B cell (primary cell): ENCODE results near the gene RPUSD2. TPM values are rescaled to one million over a fixed set of nuclear protein-coding genes. Genes with fewer than 3 reads are reported as not detected.

Source experiments
- ATAC-seq: fragments of 200-7000 bp; cut with Tn5 transposase; one replicate; pipeline ENCODE4 v1.10.0; 2021; ENCODE audit warnings: low read depth, mild to moderate bottlenecking, moderate number of reproducible peaks, moderate library complexity
- CTCF ChIA-PET: fragments of 350-600 bp; sonication (Branson Sonifier 250); formaldehyde crosslinking; loops from one replicate; lab custom pipeline; 2021; ENCODE audit warnings: antibody characterized with exemption, inconsistent platforms; lab: Charles Lee
- POLR2A ChIA-PET: fragments of 350-600 bp; sonication (Branson Sonifier 250); formaldehyde crosslinking; loops from one replicate; lab custom pipeline; 2021; ENCODE audit warnings: antibody characterized with exemption; lab: Charles Lee
- DNase-seq: peaks from one replicate; pipeline ENCODE4 v3.0.0; 2013
- H2AFZ ChIP-seq: 2 replicates; pipeline ENCODE4 v1.6.1; 2012; ENCODE audit warnings: mild to moderate bottlenecking, low read depth, low read length; ENCODE audit not compliant: insufficient read depth, poor library complexity, severe bottlenecking
- H3K27ac ChIP-seq, 2 donors: 1 replicate in 1 of 2; 2 replicates in 1 of 2; pipeline ENCODE4 v1.5.1; 2012 to 2013; ENCODE audit warnings: low read length in 2 of 2, mild to moderate bottlenecking in 2 of 2, moderate library complexity in 1 of 2
- H3K27me3 ChIP-seq, 4 experiments: fragments of 200-600 bp in 1 of 4; sonication (generic) in 1 of 4; replicated peaks in 1 of 4; 1 replicate in 2 of 4; 2 replicates in 2 of 4; pipeline versions ENCODE4 v1.6.1 to v1.7.0; 2013 to 2016; ENCODE audit warnings: low read length in 3 of 4, mild to moderate bottlenecking in 2 of 4, mixed read lengths in 1 of 4, moderate library complexity in 1 of 4; ENCODE audit not compliant: insufficient read depth in 4 of 4, control insufficient read depth in 3 of 4; ENCODE audit errors: control extremely low read depth in 1 of 4
- H3K36me3 ChIP-seq, 2 experiments: replicated peaks in 1 of 2; 1 replicate in 1 of 2; 2 replicates in 1 of 2; pipeline versions ENCODE4 v1.6.1 to v1.7.1; 2013; ENCODE audit warnings: low read length in 1 of 2; ENCODE audit not compliant: insufficient read depth in 2 of 2, control insufficient read depth in 1 of 2; ENCODE audit errors: control extremely low read depth in 1 of 2, extremely low read depth in 1 of 2
- H3K4me1 ChIP-seq, 2 donors: fragments of 200-600 bp in 1 of 2; sonication (generic) in 1 of 2; 1 replicate in 1 of 2; 2 replicates in 1 of 2; pipeline versions ENCODE4 v1.5.1 to v1.6.1; 2013 to 2017; ENCODE audit warnings: low read length in 2 of 2; ENCODE audit not compliant: control insufficient read depth in 2 of 2, insufficient read depth in 2 of 2
- H3K4me2 ChIP-seq: replicated peaks from 2 replicates; pipeline ENCODE3; 2012; ENCODE audit warnings: mild to moderate bottlenecking, low read depth, low read length; ENCODE audit not compliant: poor library complexity, severe bottlenecking
- H3K4me3 ChIP-seq, 5 experiments: fragments of 200-600 bp in 1 of 5; sonication (generic) in 1 of 5; 1 replicate in 3 of 5; 2 replicates in 2 of 5; pipeline versions ENCODE4 v1.5.1 to v1.7.0; 2011 to 2016; ENCODE audit warnings: low read length in 4 of 5, mild to moderate bottlenecking in 4 of 5, low read depth in 2 of 5, control low read depth in 1 of 5, moderate library complexity in 1 of 5; ENCODE audit not compliant: insufficient read depth in 1 of 5; ENCODE audit errors: control extremely low read depth in 1 of 5, extremely low read depth in 1 of 5
- H3K79me2 ChIP-seq: fragments of 200-600 bp; sonication (generic); one replicate; pipeline ENCODE4 v1.6.0; 2016; ENCODE audit warnings: low read length; ENCODE audit not compliant: control insufficient read depth, insufficient read depth
- H3K9ac ChIP-seq: fragments of 200-600 bp; sonication (generic); 2 replicates; pipeline ENCODE4 v1.6.1; 2017; ENCODE audit warnings: mild to moderate bottlenecking, low read length, moderate library complexity
- H3K9me3 ChIP-seq, 3 donors: one replicate each; pipeline versions ENCODE4 v1.6.1 to v1.7.1; 2013; ENCODE audit warnings: low read length in 2 of 3; ENCODE audit not compliant: control insufficient read depth in 2 of 3, insufficient read depth in 1 of 3; ENCODE audit errors: control extremely low read depth in 1 of 3
- H4K20me1 ChIP-seq: 2 replicates; pipeline ENCODE4 v1.6.0; 2012; ENCODE audit warnings: mild to moderate bottlenecking, low read length; ENCODE audit not compliant: insufficient read depth, control insufficient read depth, poor library complexity, severe bottlenecking
- H3K27ac Mint-ChIP-seq: one replicate; pipeline ENCODE4 v1.8.0; 2021; ENCODE audit warnings: mixed read lengths
- H3K27me3 Mint-ChIP-seq: one replicate; pipeline ENCODE4 v1.8.0; 2021; ENCODE audit warnings: mixed read lengths
- H3K4me1 Mint-ChIP-seq: one replicate; pipeline ENCODE4 v1.8.0; 2021; ENCODE audit warnings: mixed read lengths
- H3K4me3 Mint-ChIP-seq: one replicate; pipeline ENCODE4 v1.8.0; 2021; ENCODE audit warnings: mixed read lengths
- H3K9me3 Mint-ChIP-seq: one replicate; pipeline ENCODE4 v1.8.0; 2022; ENCODE audit warnings: mixed read lengths; ENCODE audit not compliant: insufficient read depth
- CTCF ChIP-seq: fragments of 200-600 bp; IDR thresholded peaks from one replicate; pipeline ENCODE4 v1.8.0; 2022; ENCODE audit warnings: antibody characterized with exemption, mild to moderate bottlenecking
- EZH2 ChIP-seq: IDR thresholded peaks from 2 replicates; pipeline ENCODE4 v1.6.1; 2012; ENCODE audit warnings: borderline replicate concordance, low read depth, mild to moderate bottlenecking, moderate library complexity, low read length; ENCODE audit not compliant: insufficient read depth, poor library complexity, severe bottlenecking
- WGBS: methylation state at CpG from one replicate; pipeline ENCODE4 v1.1.5; 2013; ENCODE audit warnings: missing lambda C conversion rate; ENCODE audit not compliant: insufficient coverage; 5-methylcytosine and 5-hydroxymethylcytosine counted together
- intact Hi-C: fragments of 100-400 bp; cut with micrococcal nuclease; formaldehyde crosslinking; loops from one replicate; pipeline ENCODE4 v1.10.0; 2022
- polyA plus RNA-seq: library from polyadenylated mRNA; depleted of rRNA; stranded (reverse); fragments of >200 nt; gene quantifications from 2 replicates; pipeline ENCODE4 v1.2.3, GENCODE V29; 2012
- small RNA-seq: library from RNA; depleted of rRNA; stranded (forward); fragments of <200 nt; gene quantifications from one replicate; pipeline ENCODE3, GENCODE V24; 2012; ENCODE audit warnings: low replicate concordance, low read depth; ENCODE audit not compliant: insufficient read length
- total RNA-seq, 2 donors: library from RNA; stranded (reverse); fragments of 120-200 nt in 1 of 2; gene quantifications; 1 replicate in 1 of 2; 2 replicates in 1 of 2; pipeline versions ENCODE4 v1.2.3 to v1.2.4, GENCODE V29; 2013 to 2022

The RPUSD2 gene
- total and polyA plus RNA-seq, 2 donors (not counting 1 experiment from before 2014, with no cell fraction given) = 9.8 to 21.1 TPM

- peaks cover 0 to 1% of the 10 kb centered on the region in 2 experiments for H3K36me3 ChIP-seq
- DNase-seq (no peak), ATAC-seq (no peak)
- ChIA-PET POLR2A (no interaction called here), CTCF (no interaction called here)
- no peak overlapping the region for H2AFZ ChIP-seq
- H3K9me3 ChIP-seq = no peaks in the 10 kb centered on the region
- H3K4me1 ChIP-seq = no peaks in the 10 kb centered on the region
- H3K9me3 Mint-ChIP-seq = no peaks in the 10 kb centered on the region
- TF ChIP-seq CTCF = no peak
- no peak for TF ChIP-seq EZH2
- no peak overlapping the region for H3K27ac Mint-ChIP-seq
- no peaks in the 10 kb centered on the region for H3K27me3 Mint-ChIP-seq
- no peaks in the 10 kb centered on the region for H3K27me3 ChIP-seq
- H3K4me2 ChIP-seq = no peak overlapping the region
- no peak overlapping the region for H3K27ac ChIP-seq
- intact Hi-C loops = no loop called here
- H3K9ac ChIP-seq = no peak overlapping the region
- H3K79me2 ChIP-seq = no peaks in the 10 kb centered on the region
- H3K4me1 Mint-ChIP-seq = peaks cover 4% of the 10 kb centered on the region
- H3K4me3 Mint-ChIP-seq = no peak overlapping the region
- no peaks in the 10 kb centered on the region for H4K20me1 ChIP-seq
- H3K4me3 ChIP-seq = no peak overlapping the region
These were observed 49.8 kb downstream of the RPUSD2 start for GRCh38 chr15:40618906-40619305.

- ATAC-seq = no peak
These were observed 54.3 kb downstream of the RPUSD2 start for GRCh38 chr15:40623361-40623760.

More at GRCh38 chr15:40623361-40623760, 54.3 kb downstream of the RPUSD2 start:
- no peak overlapping the region for H3K4me3 Mint-ChIP-seq
- Histone ChIP-seq H3K9me3 (no peaks in the 10 kb centered on the region), H3K79me2 (no peaks in the 10 kb centered on the region), H3K36me3 (peaks cover 0 to 1% of the 10 kb centered on the region in 2 experiments), H3K9ac (no peak overlapping the region), H3K27ac (no peak overlapping the region), H3K4me1 (no peaks in the 10 kb centered on the region), H4K20me1 (no peaks in the 10 kb centered on the region), H3K27me3 (no peaks in the 10 kb centered on the region), H3K4me3 (no peak overlapping the region), H2AFZ (no peak overlapping the region), H3K4me2 (no peak overlapping the region)
- ChIA-PET CTCF (interaction anchor here (1.2 to 1.5 kb wide), 2 partner anchors 9 to 104 kb away, joined by 3 read pairs; no protein-coding TSS in a partner anchor), POLR2A (no interaction called here)
- no peaks in the 10 kb centered on the region for H3K27me3 Mint-ChIP-seq
- no CpG with 5 or more reads among the region's 2 CpGs for WGBS
- no peaks in the 10 kb centered on the region for H3K4me1 Mint-ChIP-seq
- TF ChIP-seq CTCF (no peak), EZH2 (no peak)
- no peak overlapping the region for H3K27ac Mint-ChIP-seq
- no peak for DNase-seq
- intact Hi-C loops = no loop called here
- H3K9me3 Mint-ChIP-seq = no peaks in the 10 kb centered on the region

Small RNA genes within 50 kb of the gene (small RNA-seq; reads per million reads assigned to genes)
- gene RF00017 (not detected), gene RN7SL376P (not detected), gene RNU6-516P (not detected)

Other genes with a start within 250 kb of the RPUSD2 start
- gene INAFM2, start 245.6 kb upstream of the RPUSD2 start, total RNA-seq = 5.3 and 7.0 TPM in 2 replicates
- 1.8 and 3.0 TPM in 2 replicates for gene INAFM2, start 245.6 kb upstream of the RPUSD2 start, polyA plus RNA-seq
- 1.6 and 2.8 TPM in 2 replicates for gene CCDC9B, start 228.4 kb upstream of the RPUSD2 start, total RNA-seq
- gene CCDC9B, start 228.4 kb upstream of the RPUSD2 start, polyA plus RNA-seq = 1.1 and 2.4 TPM in 2 replicates
- gene PHGR1, start 218.3 kb upstream of the RPUSD2 start, total RNA-seq = not detected in 2 replicates
- not detected in 2 replicates for gene PHGR1, start 218.3 kb upstream of the RPUSD2 start, polyA plus RNA-seq
- 0.15 and 0.71 TPM in 2 replicates for gene DISP2, start 211.1 kb upstream of the RPUSD2 start, total RNA-seq
- 0.13 and 0.43 TPM in 2 replicates for gene DISP2, start 211.1 kb upstream of the RPUSD2 start, polyA plus RNA-seq
- 12.6 and 14.0 TPM in 2 replicates for gene KNSTRN, start 186.6 kb upstream of the RPUSD2 start, total RNA-seq
- gene KNSTRN, start 186.6 kb upstream of the RPUSD2 start, polyA plus RNA-seq = 4.0 and 4.3 TPM in 2 replicates
- 106 and 114 TPM in 2 replicates for gene IVD, start 163.5 kb upstream of the RPUSD2 start, total RNA-seq
- gene IVD, start 163.5 kb upstream of the RPUSD2 start, polyA plus RNA-seq = 30.4 and 41.7 TPM in 2 replicates
- gene BAHD1, start 128.3 kb upstream of the RPUSD2 start, total RNA-seq = 34.7 and 34.8 TPM in 2 replicates
- gene BAHD1, start 128.3 kb upstream of the RPUSD2 start, polyA plus RNA-seq = 12.2 and 15.0 TPM in 2 replicates
- gene CHST14, start 98.3 kb upstream of the RPUSD2 start, total RNA-seq = 14.7 and 16.7 TPM in 2 replicates
- 3.9 and 5.7 TPM in 2 replicates for gene CHST14, start 98.3 kb upstream of the RPUSD2 start, polyA plus RNA-seq
- 76.6 and 78.4 TPM in 2 replicates for gene CCDC32, start 4.3 kb upstream of the RPUSD2 start, total RNA-seq
- gene CCDC32, start 4.3 kb upstream of the RPUSD2 start, polyA plus RNA-seq = 24.0 and 29.5 TPM in 2 replicates
- 3.7 and 4.0 TPM in 2 replicates for gene KNL1, start 24.9 kb downstream of the RPUSD2 start, total RNA-seq
- gene KNL1, start 24.9 kb downstream of the RPUSD2 start, polyA plus RNA-seq = 0.91 and 1.7 TPM in 2 replicates
- gene RAD51, start 125.9 kb downstream of the RPUSD2 start, total RNA-seq = 1.9 and 2.0 TPM in 2 replicates
- gene RAD51, start 125.9 kb downstream of the RPUSD2 start, polyA plus RNA-seq = 0.61 and 0.67 TPM in 2 replicates
- 22.1 and 24.2 TPM in 2 replicates for gene RMDN3, start 186.0 kb downstream of the RPUSD2 start, total RNA-seq
- gene RMDN3, start 186.0 kb downstream of the RPUSD2 start, polyA plus RNA-seq = 11.6 and 12.4 TPM in 2 replicates
- gene GCHFR, start 194.8 kb downstream of the RPUSD2 start, total RNA-seq = 23.1 and 23.7 TPM in 2 replicates
- gene GCHFR, start 194.8 kb downstream of the RPUSD2 start, polyA plus RNA-seq = 6.2 and 14.3 TPM in 2 replicates
- gene C15orf62, start 200.7 kb downstream of the RPUSD2 start, total RNA-seq = 8.6 and 9.5 TPM in 2 replicates
- 0.30 and 0.50 TPM in 2 replicates for gene C15orf62, start 200.7 kb downstream of the RPUSD2 start, polyA plus RNA-seq
- gene ZFYVE19, start 237.8 kb downstream of the RPUSD2 start, total RNA-seq = 29.4 and 29.8 TPM in 2 replicates
- 55.8 and 60.5 TPM in 2 replicates for gene ZFYVE19, start 237.8 kb downstream of the RPUSD2 start, polyA plus RNA-seq
- 46.1 and 52.3 TPM in 2 replicates for gene DNAJC17, start 238.2 kb downstream of the RPUSD2 start, total RNA-seq
- gene DNAJC17, start 238.2 kb downstream of the RPUSD2 start, polyA plus RNA-seq = 27.3 and 30.5 TPM in 2 replicates